ENCODE data around the gene CXADR. TPM values are rescaled to one million over a fixed set of nuclear protein-coding genes. Genes with fewer than 3 reads are reported as not detected.

The CXADR gene
- total RNA-seq, 6 donors from 2014 or later = 19.9 to 73.0 (median 29.2) TPM

DNA sequence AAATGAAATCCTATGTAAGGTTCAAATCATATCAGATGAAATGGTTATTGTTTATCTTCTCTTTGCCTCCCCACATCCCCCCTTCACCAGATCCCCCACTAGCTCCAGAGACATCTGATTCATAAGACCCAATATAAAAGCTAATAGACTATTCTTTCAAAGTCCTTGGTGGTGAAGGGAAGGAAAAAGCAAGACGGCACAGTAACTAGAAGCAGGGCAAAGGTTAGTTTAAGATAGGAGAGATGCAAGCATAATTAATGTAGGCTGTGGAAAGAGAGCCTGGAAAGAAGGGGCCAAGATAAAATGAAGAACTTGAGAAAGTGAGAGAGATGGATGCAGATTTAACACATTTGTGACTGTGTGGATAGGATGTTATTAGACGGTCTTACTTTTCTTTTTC is 66.0 kb downstream of the CXADR start:
- 67 to 70% methylated on average over 2 of the region's 2 CpGs for WGBS, 2 donors
- no peak overlapping the region for H3K4me3 ChIP-seq
- no peaks in the 10 kb centered on the region for H3K9me3 ChIP-seq
- H3K27me3 ChIP-seq = no peaks in the 10 kb centered on the region
- no peaks in the 10 kb centered on the region for H3K4me1 ChIP-seq
- DNase-seq (no peak), ATAC-seq (ENCODE audit: low FRiP score in 2 of 2) (no peak)
- no peaks in the 10 kb centered on the region for H3K36me3 ChIP-seq
- no peak overlapping the region for H3K27ac ChIP-seq
- TF ChIP-seq EP300 (IDR thresholded peaks at IDR 0.05) (no peak), CTCF (IDR thresholded peaks at IDR 0.05) (no peak), POLR2AphosphoS5 (IDR thresholded peaks at IDR 0.05) (no peak), POLR2A (IDR thresholded peaks at IDR 0.05) (no peak)

- H3K27ac ChIP-seq = no peak overlapping the region
- H3K36me3 ChIP-seq = no peaks in the 10 kb centered on the region
- ATAC-seq (ENCODE audit: low FRiP score in 2 of 2) (no peak), DNase-seq (no peak)
- TF ChIP-seq POLR2AphosphoS5 (IDR thresholded peaks at IDR 0.05) = no peak
- TF ChIP-seq POLR2A (IDR thresholded peaks at IDR 0.05) = no peak
- TF ChIP-seq EP300 (IDR thresholded peaks at IDR 0.05) = no peak
- no peak for TF ChIP-seq CTCF (IDR thresholded peaks at IDR 0.05)
- 95 to 100% methylated on average over 8 of the region's 8 CpGs for WGBS, 2 donors
- H3K4me1 ChIP-seq = no peaks in the 10 kb centered on the region
- H3K27me3 ChIP-seq = no peaks in the 10 kb centered on the region
- H3K9me3 ChIP-seq = no peaks in the 10 kb centered on the region
- H3K4me3 ChIP-seq = no peak overlapping the region
These were observed 67.5 kb downstream of the CXADR start for GRCh38 chr21:17580319-17580718.

DNA sequence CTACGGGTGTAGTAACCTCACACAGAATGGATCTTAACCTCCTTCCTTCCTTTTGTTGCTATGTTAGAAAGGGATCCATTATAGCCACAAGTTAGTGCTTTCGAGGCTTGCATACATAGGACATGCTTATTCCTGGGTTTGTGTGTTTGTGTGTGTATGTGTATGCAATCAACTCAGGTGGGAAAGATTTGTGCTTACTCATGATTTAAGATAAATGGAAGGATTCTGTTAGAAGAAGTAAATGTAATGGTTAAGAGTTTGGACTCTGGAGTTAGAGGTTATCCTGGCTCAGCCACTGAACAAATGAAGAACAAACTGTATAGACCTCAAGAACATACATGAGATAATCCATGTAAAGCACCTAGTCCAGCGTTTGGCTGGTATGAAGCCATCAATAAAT is 71.1 kb downstream of the CXADR start:
- Histone ChIP-seq H3K4me1 (no peaks in the 10 kb centered on the region), H3K27ac (no peak overlapping the region), H3K9me3 (no peaks in the 10 kb centered on the region), H3K4me3 (no peak overlapping the region), H3K27me3 (no peaks in the 10 kb centered on the region), H3K36me3 (no peaks in the 10 kb centered on the region)
- WGBS, 2 donors = 79 to 82% methylated on average over 3 of the region's 3 CpGs
- DNase-seq = no peak
- TF ChIP-seq POLR2AphosphoS5 (IDR thresholded peaks at IDR 0.05) (no peak), POLR2A (IDR thresholded peaks at IDR 0.05) (no peak), CTCF (IDR thresholded peaks at IDR 0.05) (no peak), EP300 (IDR thresholded peaks at IDR 0.05) (no peak)
- no peak for ATAC-seq (ENCODE audit: low FRiP score in 2 of 2)

DNA sequence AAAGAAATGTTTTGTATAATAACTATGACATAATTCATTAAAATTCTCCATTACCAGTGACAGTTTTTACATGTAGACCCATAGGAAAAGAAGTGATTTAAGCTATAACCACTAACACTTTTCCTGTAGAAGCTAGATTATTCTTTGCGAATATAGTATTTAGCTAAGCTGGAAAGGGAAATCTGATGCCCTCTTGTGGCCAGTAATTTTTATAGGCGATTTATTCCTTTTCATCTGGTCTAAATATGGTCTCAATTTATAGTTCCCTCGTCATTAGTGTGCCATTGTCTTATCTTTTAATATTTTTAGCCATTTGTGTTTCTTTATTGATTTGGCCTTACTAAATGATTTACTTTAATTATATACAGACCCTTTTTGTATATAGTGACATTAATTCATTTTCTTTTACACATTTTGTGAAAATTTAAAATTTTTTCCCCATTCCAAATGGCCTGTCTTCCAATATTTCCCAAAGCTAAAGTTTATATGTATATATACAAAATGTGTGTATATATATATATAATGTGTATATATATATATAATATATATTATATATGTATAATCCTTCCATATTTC is 73.1 kb downstream of the CXADR start:
- H3K4me3 ChIP-seq = no peak overlapping the region
- H3K27ac ChIP-seq = no peak overlapping the region
- no peaks in the 10 kb centered on the region for H3K9me3 ChIP-seq
- no peak for DNase-seq
- H3K4me1 ChIP-seq = no peaks in the 10 kb centered on the region
- no peaks in the 10 kb centered on the region for H3K27me3 ChIP-seq
- 1 to 2% methylated on average over 3 of the region's 3 CpGs for WGBS, 2 donors
- ATAC-seq (ENCODE audit: low FRiP score in 2 of 2) = peak in 1 of 2 donors; percentile 71
- H3K36me3 ChIP-seq = peaks cover 0 to 2% (median 0%) of the 10 kb centered on the region in 4 donors
- peak in 5 of 6 experiments; percentile 35 to 56 (median 41) for TF ChIP-seq CTCF (IDR thresholded peaks at IDR 0.05)
- TF ChIP-seq POLR2A (IDR thresholded peaks at IDR 0.05) = no peak
- TF ChIP-seq POLR2AphosphoS5 (IDR thresholded peaks at IDR 0.05) = no peak
- no peak for TF ChIP-seq EP300 (IDR thresholded peaks at IDR 0.05)

- Histone ChIP-seq H3K4me1 (no peaks in the 10 kb centered on the region), H3K27me3 (no peaks in the 10 kb centered on the region), H3K9me3 (no peaks in the 10 kb centered on the region), H3K27ac (no peak overlapping the region), H3K4me3 (no peak overlapping the region), H3K36me3 (peaks cover 0 to 39% (median under 1%) of the 10 kb centered on the region in 4 donors)
- DNase-seq (no peak), ATAC-seq (ENCODE audit: low FRiP score in 2 of 2) (no peak)
- TF ChIP-seq CTCF (IDR thresholded peaks at IDR 0.05) = no peak
- TF ChIP-seq EP300 (IDR thresholded peaks at IDR 0.05) = no peak
- no peak for TF ChIP-seq POLR2AphosphoS5 (IDR thresholded peaks at IDR 0.05)
- no peak for TF ChIP-seq POLR2A (IDR thresholded peaks at IDR 0.05)
- WGBS, 2 donors = 68 to 69% methylated on average over 4 of the region's 4 CpGs
These were observed 77.6 kb downstream of the CXADR start for GRCh38 chr21:17590430-17590829.
